A549 (cell line): Measurements from ENCODE around the gene POMC.

ENCODE experiments used
- JUNB ChIP-seq: fragments of >200 bp; sonication (Bioruptor Twin); formaldehyde crosslinking; IDR thresholded peaks from 2 replicates; pipeline ENCODE4 v1.6.1; 2016
- NFE2L2 ChIP-seq: fragments of 150-350 bp; conservative IDR thresholded peaks from 2 replicates; pipeline ENCODE4 v1.6.1; 2014; ENCODE audit warnings: low read length
- NR3C1 ChIP-seq: fragments of >200 bp; sonication (Bioruptor Twin); formaldehyde crosslinking; IDR thresholded peaks from 3 replicates; pipeline ENCODE4 v1.6.1; 2017
- PBX3 ChIP-seq: IDR thresholded peaks from 2 replicates; pipeline ENCODE4 v1.6.1; 2012
- POLR2AphosphoS2 ChIP-seq: conservative IDR thresholded peaks from 2 replicates; pipeline ENCODE4 v1.6.1; 2012; ENCODE audit warnings: low read length, improper control_type of control experiment, inconsistent platforms
- RAD21 ChIP-seq, 2 experiments: fragments of >200 bp in 1 of 2; sonication (Bioruptor Twin) in 1 of 2; formaldehyde crosslinking in 1 of 2; IDR thresholded peaks in 1 of 2; conservative IDR thresholded peaks in 1 of 2; 2 replicates in 1 of 2; 3 replicates in 1 of 2; pipeline ENCODE4 v1.6.1; 2012 to 2018; ENCODE audit warnings: inconsistent platforms in 1 of 2
- RFX5 ChIP-seq: fragments of 450-650 bp; IDR thresholded peaks from 2 replicates; pipeline ENCODE4 v1.7.1; 2014; ENCODE audit warnings: antibody characterized with exemption, mild to moderate bottlenecking, moderate library complexity
- SMC3 ChIP-seq: fragments of >200 bp; sonication (Bioruptor Twin); formaldehyde crosslinking; IDR thresholded peaks from 3 replicates; pipeline ENCODE4 v1.6.1; 2018; ENCODE audit warnings: inconsistent platforms
- USF2 ChIP-seq: fragments of 450-650 bp; IDR thresholded peaks from 2 replicates; pipeline ENCODE4 v1.6.1; 2014; ENCODE audit warnings: antibody characterized with exemption
- TF ChIP-seq, protein P1 (sequence below): fragments of >200 bp; sonication (Bioruptor Twin); formaldehyde crosslinking; IDR thresholded peaks from 3 replicates; pipeline ENCODE4 v1.5.1; 2016
- TF ChIP-seq, protein P2 (sequence below): IDR thresholded peaks from 2 replicates; pipeline ENCODE4 v1.6.1; 2012
- TF ChIP-seq, protein P3 (sequence below): fragments of 200-600 bp; sonication (generic); IDR thresholded peaks from 2 replicates; pipeline ENCODE4 v1.6.1; 2016; ENCODE audit warnings: antibody characterized with exemption, mild to moderate bottlenecking, moderate library complexity

DNA sequence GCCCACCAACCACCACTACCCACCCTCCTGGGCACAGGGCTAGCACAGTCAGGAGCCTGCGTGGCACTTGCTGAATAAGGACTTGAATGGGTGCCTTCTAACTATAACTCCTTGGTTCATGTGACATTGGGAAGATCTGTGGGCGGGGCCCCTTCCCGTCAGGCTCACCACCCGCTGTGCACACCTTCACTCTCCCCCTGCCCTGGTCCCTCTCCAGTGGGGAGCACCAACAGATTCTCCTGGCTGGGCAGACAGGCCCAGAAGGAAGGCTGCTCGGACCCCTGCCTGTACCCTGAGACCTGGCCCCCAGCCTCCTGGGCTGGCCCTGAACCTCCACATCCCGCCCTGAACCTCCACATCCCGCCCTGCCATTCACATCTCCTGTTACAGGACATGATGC lies 33.4 kb upstream of the POMC start:
- TF ChIP-seq, protein P1, sequence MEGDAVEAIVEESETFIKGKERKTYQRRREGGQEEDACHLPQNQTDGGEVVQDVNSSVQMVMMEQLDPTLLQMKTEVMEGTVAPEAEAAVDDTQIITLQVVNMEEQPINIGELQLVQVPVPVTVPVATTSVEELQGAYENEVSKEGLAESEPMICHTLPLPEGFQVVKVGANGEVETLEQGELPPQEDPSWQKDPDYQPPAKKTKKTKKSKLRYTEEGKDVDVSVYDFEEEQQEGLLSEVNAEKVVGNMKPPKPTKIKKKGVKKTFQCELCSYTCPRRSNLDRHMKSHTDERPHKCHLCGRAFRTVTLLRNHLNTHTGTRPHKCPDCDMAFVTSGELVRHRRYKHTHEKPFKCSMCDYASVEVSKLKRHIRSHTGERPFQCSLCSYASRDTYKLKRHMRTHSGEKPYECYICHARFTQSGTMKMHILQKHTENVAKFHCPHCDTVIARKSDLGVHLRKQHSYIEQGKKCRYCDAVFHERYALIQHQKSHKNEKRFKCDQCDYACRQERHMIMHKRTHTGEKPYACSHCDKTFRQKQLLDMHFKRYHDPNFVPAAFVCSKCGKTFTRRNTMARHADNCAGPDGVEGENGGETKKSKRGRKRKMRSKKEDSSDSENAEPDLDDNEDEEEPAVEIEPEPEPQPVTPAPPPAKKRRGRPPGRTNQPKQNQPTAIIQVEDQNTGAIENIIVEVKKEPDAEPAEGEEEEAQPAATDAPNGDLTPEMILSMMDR = no peak
- TF ChIP-seq, protein P2, sequence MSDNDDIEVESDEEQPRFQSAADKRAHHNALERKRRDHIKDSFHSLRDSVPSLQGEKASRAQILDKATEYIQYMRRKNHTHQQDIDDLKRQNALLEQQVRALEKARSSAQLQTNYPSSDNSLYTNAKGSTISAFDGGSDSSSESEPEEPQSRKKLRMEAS = no peak
- no peak for TF ChIP-seq PBX3
- no peak for TF ChIP-seq RAD21 (conservative IDR thresholded peaks at IDR 0.05 in 1 of 2, IDR thresholded peaks at IDR 0.05 in 1 of 2)
- no peak for TF ChIP-seq POLR2AphosphoS2
- no peak for TF ChIP-seq JUNB
- TF ChIP-seq NFE2L2 = no peak
- TF ChIP-seq SMC3 = no peak
- no peak for TF ChIP-seq NR3C1
- TF ChIP-seq USF2 = no peak
- TF ChIP-seq RFX5 = no peak
- TF ChIP-seq, protein P3, sequence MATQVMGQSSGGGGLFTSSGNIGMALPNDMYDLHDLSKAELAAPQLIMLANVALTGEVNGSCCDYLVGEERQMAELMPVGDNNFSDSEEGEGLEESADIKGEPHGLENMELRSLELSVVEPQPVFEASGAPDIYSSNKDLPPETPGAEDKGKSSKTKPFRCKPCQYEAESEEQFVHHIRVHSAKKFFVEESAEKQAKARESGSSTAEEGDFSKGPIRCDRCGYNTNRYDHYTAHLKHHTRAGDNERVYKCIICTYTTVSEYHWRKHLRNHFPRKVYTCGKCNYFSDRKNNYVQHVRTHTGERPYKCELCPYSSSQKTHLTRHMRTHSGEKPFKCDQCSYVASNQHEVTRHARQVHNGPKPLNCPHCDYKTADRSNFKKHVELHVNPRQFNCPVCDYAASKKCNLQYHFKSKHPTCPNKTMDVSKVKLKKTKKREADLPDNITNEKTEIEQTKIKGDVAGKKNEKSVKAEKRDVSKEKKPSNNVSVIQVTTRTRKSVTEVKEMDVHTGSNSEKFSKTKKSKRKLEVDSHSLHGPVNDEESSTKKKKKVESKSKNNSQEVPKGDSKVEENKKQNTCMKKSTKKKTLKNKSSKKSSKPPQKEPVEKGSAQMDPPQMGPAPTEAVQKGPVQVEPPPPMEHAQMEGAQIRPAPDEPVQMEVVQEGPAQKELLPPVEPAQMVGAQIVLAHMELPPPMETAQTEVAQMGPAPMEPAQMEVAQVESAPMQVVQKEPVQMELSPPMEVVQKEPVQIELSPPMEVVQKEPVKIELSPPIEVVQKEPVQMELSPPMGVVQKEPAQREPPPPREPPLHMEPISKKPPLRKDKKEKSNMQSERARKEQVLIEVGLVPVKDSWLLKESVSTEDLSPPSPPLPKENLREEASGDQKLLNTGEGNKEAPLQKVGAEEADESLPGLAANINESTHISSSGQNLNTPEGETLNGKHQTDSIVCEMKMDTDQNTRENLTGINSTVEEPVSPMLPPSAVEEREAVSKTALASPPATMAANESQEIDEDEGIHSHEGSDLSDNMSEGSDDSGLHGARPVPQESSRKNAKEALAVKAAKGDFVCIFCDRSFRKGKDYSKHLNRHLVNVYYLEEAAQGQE = no peak
